Muscle layer of duodenum (tissue), 2 donors: ENCODE results near the gene MAP7.

ENCODE experiments used
- H3K27ac ChIP-seq: one replicate; pipeline ENCODE4 v1.7.0; 2013; ENCODE audit warnings: mild to moderate bottlenecking, low read length
- H3K27me3 ChIP-seq: one replicate; pipeline ENCODE4 v1.7.0; 2013; ENCODE audit warnings: low read depth, mild to moderate bottlenecking, control low read depth, low read length
- H3K36me3 ChIP-seq, 2 donors: one replicate each; pipeline ENCODE4 v1.7.0; 2013; ENCODE audit warnings: low read length in 2 of 2, control low read depth in 1 of 2, mild to moderate bottlenecking in 1 of 2; ENCODE audit not compliant: insufficient read depth in 2 of 2, control insufficient read depth in 1 of 2
- H3K4me1 ChIP-seq, 2 donors: one replicate each; pipeline ENCODE4 v1.7.0; 2013; ENCODE audit warnings: low read length in 2 of 2, mild to moderate bottlenecking in 2 of 2, control low read depth in 1 of 2, moderate library complexity in 1 of 2; ENCODE audit not compliant: insufficient read depth in 2 of 2, control insufficient read depth in 1 of 2
- H3K4me3 ChIP-seq, 2 donors: one replicate each; pipeline ENCODE4 v1.7.0; 2013; ENCODE audit warnings: low read length in 2 of 2, low read depth in 1 of 2, mild to moderate bottlenecking in 1 of 2
- H3K9me3 ChIP-seq, 2 donors: one replicate each; pipeline ENCODE4 v1.7.0; 2013; ENCODE audit warnings: low read length in 2 of 2, control low read depth in 1 of 2, mild to moderate bottlenecking in 1 of 2; ENCODE audit not compliant: control insufficient read depth in 1 of 2
- donor health status: healthy.

MAP7 gene

GRCh38 chr6:136466777-136467176 is 83.4 kb downstream of the MAP7 start:
- Histone ChIP-seq H3K27ac (no peak overlapping the region), H3K4me1 (no peaks in the 10 kb centered on the region), H3K9me3 (no peaks in the 10 kb centered on the region)

GRCh38 chr6:136465766-136466303 is 84.4 kb downstream of the MAP7 start:
- H3K36me3 ChIP-seq = no peaks in the 10 kb centered on the region
- H3K9me3 ChIP-seq = no peaks in the 10 kb centered on the region
- H3K4me3 ChIP-seq = no peak overlapping the region
- H3K27me3 ChIP-seq = no peaks in the 10 kb centered on the region
- no peak overlapping the region for H3K27ac ChIP-seq
- no peaks in the 10 kb centered on the region for H3K4me1 ChIP-seq

More at GRCh38 chr6:136466777-136467176, 83.4 kb downstream of the MAP7 start:
- no peak overlapping the region for H3K4me3 ChIP-seq
- H3K36me3 ChIP-seq = no peaks in the 10 kb centered on the region
- no peaks in the 10 kb centered on the region for H3K27me3 ChIP-seq

- Histone ChIP-seq H3K27me3 (no peaks in the 10 kb centered on the region), H3K9me3 (no peaks in the 10 kb centered on the region), H3K27ac (no peak overlapping the region), H3K4me3 (no peak overlapping the region), H3K36me3 (no peaks in the 10 kb centered on the region), H3K4me1 (no peaks in the 10 kb centered on the region)
Observed at GRCh38 chr6:136464874-136465273, 85.3 kb downstream of the MAP7 start.

- Histone ChIP-seq H3K4me1 (no peaks in the 10 kb centered on the region), H3K27ac (no peak overlapping the region), H3K36me3 (no peaks in the 10 kb centered on the region), H3K9me3 (no peaks in the 10 kb centered on the region), H3K27me3 (no peaks in the 10 kb centered on the region), H3K4me3 (no peak overlapping the region)
Observed at GRCh38 chr6:136464148-136464547, 86.1 kb downstream of the MAP7 start.

GRCh38 chr6:136463743-136464142 is 86.5 kb downstream of the MAP7 start:
- no peak overlapping the region for H3K4me3 ChIP-seq
- no peaks in the 10 kb centered on the region for H3K27me3 ChIP-seq
- H3K4me1 ChIP-seq = no peaks in the 10 kb centered on the region
- H3K36me3 ChIP-seq = no peaks in the 10 kb centered on the region
- H3K9me3 ChIP-seq = no peaks in the 10 kb centered on the region
- H3K27ac ChIP-seq = no peak overlapping the region

GRCh38 chr6:136446579-136447187 is 103.5 kb downstream of the MAP7 start:
- H3K27ac ChIP-seq = no peak overlapping the region
- H3K36me3 ChIP-seq = no peaks in the 10 kb centered on the region
- H3K9me3 ChIP-seq = peaks cover 4 to 6% of the 10 kb centered on the region in 2 donors
- H3K4me1 ChIP-seq = no peaks in the 10 kb centered on the region
- H3K4me3 ChIP-seq = no peak overlapping the region
- no peaks in the 10 kb centered on the region for H3K27me3 ChIP-seq

GRCh38 chr6:136446145-136446544 is 104.1 kb downstream of the MAP7 start:
- Histone ChIP-seq H3K9me3 (peaks cover 0 to 4% of the 10 kb centered on the region in 2 donors), H3K27ac (no peak overlapping the region), H3K36me3 (no peaks in the 10 kb centered on the region), H3K4me3 (no peak overlapping the region), H3K4me1 (no peaks in the 10 kb centered on the region), H3K27me3 (no peaks in the 10 kb centered on the region)

GRCh38 chr6:136445063-136445462 is 105.2 kb downstream of the MAP7 start:
- Histone ChIP-seq H3K27me3 (no peaks in the 10 kb centered on the region), H3K36me3 (no peaks in the 10 kb centered on the region), H3K27ac (no peak overlapping the region)

GRCh38 chr6:136440203-136440602 is 110.0 kb downstream of the MAP7 start:
- no peaks in the 10 kb centered on the region for H3K4me1 ChIP-seq
- no peaks in the 10 kb centered on the region for H3K36me3 ChIP-seq
- no peaks in the 10 kb centered on the region for H3K9me3 ChIP-seq
- no peak overlapping the region for H3K27ac ChIP-seq
- no peaks in the 10 kb centered on the region for H3K27me3 ChIP-seq
- H3K4me3 ChIP-seq = no peak overlapping the region

More at GRCh38 chr6:136445063-136445462, 105.2 kb downstream of the MAP7 start:
- H3K9me3 ChIP-seq = no peaks in the 10 kb centered on the region
- no peak overlapping the region for H3K4me3 ChIP-seq
- no peaks in the 10 kb centered on the region for H3K4me1 ChIP-seq

GRCh38 chr6:136439514-136440190 is 110.6 kb downstream of the MAP7 start:
- H3K36me3 ChIP-seq = no peaks in the 10 kb centered on the region
- no peaks in the 10 kb centered on the region for H3K4me1 ChIP-seq
- H3K9me3 ChIP-seq = no peaks in the 10 kb centered on the region
- no peak overlapping the region for H3K27ac ChIP-seq
- H3K4me3 ChIP-seq = no peak overlapping the region
- H3K27me3 ChIP-seq = no peaks in the 10 kb centered on the region

- no peaks in the 10 kb centered on the region for H3K27me3 ChIP-seq
- no peak overlapping the region for H3K4me3 ChIP-seq
- no peaks in the 10 kb centered on the region for H3K36me3 ChIP-seq
- H3K4me1 ChIP-seq = no peaks in the 10 kb centered on the region
- H3K27ac ChIP-seq = no peak overlapping the region
- H3K9me3 ChIP-seq = no peaks in the 10 kb centered on the region
Observed at GRCh38 chr6:136438441-136438840, 111.8 kb downstream of the MAP7 start.
